Measurements from ENCODE around the gene CD300LF.

The CD300LF gene

GRCh38 chr17:74658620-74659019, 54.1 kb downstream of the CD300LF start:
- no peak overlapping the region for H3K4me3 ChIP-seq (replicated peaks in 1 of 2; ENCODE audit: low read depth in 2 of 2, low read length in 2 of 2)
- no peak for DNase-seq (ENCODE audit: low read depth in 2 of 2)
- TF ChIP-seq CTCF (IDR thresholded peaks at IDR 0.05; ENCODE audit: low read depth, low read length) = no peak

GRCh38 chr17:74654742-74655141, 58.0 kb downstream of the CD300LF start:
- TF ChIP-seq CTCF (IDR thresholded peaks at IDR 0.05; ENCODE audit: low read depth, low read length) = no peak
- no peak for DNase-seq (ENCODE audit: low read depth in 2 of 2)
- no peak overlapping the region for H3K4me3 ChIP-seq (replicated peaks in 1 of 2; ENCODE audit: low read depth in 2 of 2, low read length in 2 of 2)

- DNase-seq (ENCODE audit: low read depth in 2 of 2) = no peak
- TF ChIP-seq CTCF (IDR thresholded peaks at IDR 0.05; ENCODE audit: low read depth, low read length) = no peak
- H3K4me3 ChIP-seq (replicated peaks in 1 of 2; ENCODE audit: low read depth in 2 of 2, low read length in 2 of 2) = no peak overlapping the region
Observed at GRCh38 chr17:74652020-74652419, 60.7 kb downstream of the CD300LF start.

- DNase-seq (ENCODE audit: low read depth in 2 of 2) = no peak
- TF ChIP-seq CTCF (IDR thresholded peaks at IDR 0.05; ENCODE audit: low read depth, low read length) = no peak
- no peak overlapping the region for H3K4me3 ChIP-seq (replicated peaks in 1 of 2; ENCODE audit: low read depth in 2 of 2, low read length in 2 of 2)
Observed at GRCh38 chr17:74649909-74650308, 62.8 kb downstream of the CD300LF start.

GRCh38 chr17:74647871-74648672, 64.7 kb downstream of the CD300LF start:
- no peak for TF ChIP-seq CTCF (IDR thresholded peaks at IDR 0.05; ENCODE audit: low read depth, low read length)
- H3K4me3 ChIP-seq (replicated peaks in 1 of 2; ENCODE audit: low read depth in 2 of 2, low read length in 2 of 2) = no peak overlapping the region
- no peak for DNase-seq (ENCODE audit: low read depth in 2 of 2)

GRCh38 chr17:74646231-74646630, 66.5 kb downstream of the CD300LF start:
- H3K4me3 ChIP-seq (replicated peaks in 1 of 2; ENCODE audit: low read depth in 2 of 2, low read length in 2 of 2) = no peak overlapping the region
- peak; percentile 3 to 5 for DNase-seq (ENCODE audit: low read depth in 2 of 2)
- no peak for TF ChIP-seq CTCF (IDR thresholded peaks at IDR 0.05; ENCODE audit: low read depth, low read length)

GRCh38 chr17:74645010-74645409, 67.7 kb downstream of the CD300LF start:
- TF ChIP-seq CTCF (IDR thresholded peaks at IDR 0.05; ENCODE audit: low read depth, low read length) = no peak

More at GRCh38 chr17:74645010-74645409, 67.7 kb downstream of the CD300LF start:
- no peak overlapping the region for H3K4me3 ChIP-seq (replicated peaks in 1 of 2; ENCODE audit: low read depth in 2 of 2, low read length in 2 of 2)
- no peak for DNase-seq (ENCODE audit: low read depth in 2 of 2)

Data from cardiac fibroblast (primary cell).